Astrocyte (in vitro differentiated cells and primary cell): ENCODE results near the gene DMXL2. TPM values are rescaled to one million over a fixed set of nuclear protein-coding genes. Genes with fewer than 3 reads are reported as not detected.

ENCODE experiments used
- DNase-seq: peaks from one replicate; pipeline ENCODE4 v3.0.0-alpha.2; 2010; ENCODE audit warnings: low read depth
- FAIRE-seq: peaks from 2 replicates; lab custom pipeline; 2011; peaks lifted over from hg19 to GRCh38; lab: Jason Lieb, UNC
- H2AFZ ChIP-seq: 2 replicates; pipeline ENCODE4 v1.6.0; 2012; ENCODE audit warnings: low read depth, low read length, inconsistent platforms
- H3K27ac ChIP-seq: 2 replicates; pipeline ENCODE4 v1.5.1; 2011; ENCODE audit warnings: low read depth, low read length, inconsistent platforms
- H3K27me3 ChIP-seq: 2 replicates; pipeline ENCODE4 v1.6.0; 2011; ENCODE audit warnings: low read length, inconsistent platforms; ENCODE audit not compliant: insufficient read depth
- H3K36me3 ChIP-seq: 2 replicates; pipeline ENCODE4 v1.5.1; 2011; ENCODE audit warnings: low read length, inconsistent platforms; ENCODE audit not compliant: insufficient read depth
- H3K4me1 ChIP-seq: 2 replicates; pipeline ENCODE4 v1.5.1; 2011; ENCODE audit warnings: low read length, inconsistent platforms; ENCODE audit not compliant: insufficient read depth
- H3K4me2 ChIP-seq: 2 replicates; pipeline ENCODE4 v1.6.0; 2012; ENCODE audit warnings: low read length, inconsistent platforms
- H3K4me3 ChIP-seq: 2 replicates; pipeline ENCODE4 v1.5.1; 2011; ENCODE audit warnings: low read depth, mild to moderate bottlenecking, low read length, inconsistent platforms; ENCODE audit not compliant: insufficient read depth
- H3K79me2 ChIP-seq: 2 replicates; pipeline ENCODE4 v1.6.0; 2012; ENCODE audit warnings: mild to moderate bottlenecking, low read length, inconsistent platforms; ENCODE audit not compliant: insufficient read depth
- H3K9ac ChIP-seq: 2 replicates; pipeline ENCODE4 v1.6.0; 2012; ENCODE audit warnings: mild to moderate bottlenecking, low read length, inconsistent platforms
- H3K9me3 ChIP-seq: 2 replicates; pipeline ENCODE4 v1.5.1; 2012; ENCODE audit warnings: low read depth, mild to moderate bottlenecking, low read length, inconsistent platforms; ENCODE audit not compliant: insufficient read depth
- H4K20me1 ChIP-seq: 2 replicates; pipeline ENCODE4 v1.6.0; 2012; ENCODE audit warnings: low read length, inconsistent platforms; ENCODE audit not compliant: insufficient read depth
- H3K27ac Mint-ChIP-seq: one replicate; pipeline ENCODE4 v1.8.0; 2021; ENCODE audit warnings: mild to moderate bottlenecking, mixed read lengths; ENCODE audit not compliant: unreplicated experiment
- H3K27me3 Mint-ChIP-seq: one replicate; pipeline ENCODE4 v1.8.0; 2021; ENCODE audit warnings: low read depth, mixed read lengths; ENCODE audit not compliant: unreplicated experiment
- H3K36me3 Mint-ChIP-seq: one replicate; pipeline ENCODE4 v1.8.0; 2021; ENCODE audit warnings: low read depth, mixed read lengths; ENCODE audit not compliant: unreplicated experiment
- H3K4me1 Mint-ChIP-seq: one replicate; pipeline ENCODE4 v1.8.0; 2021; ENCODE audit warnings: low read depth, mixed read lengths; ENCODE audit not compliant: unreplicated experiment
- H3K4me3 Mint-ChIP-seq: one replicate; pipeline ENCODE4 v1.8.0; 2021; ENCODE audit warnings: mild to moderate bottlenecking, moderate library complexity, mixed read lengths; ENCODE audit not compliant: unreplicated experiment
- H3K9me3 Mint-ChIP-seq: one replicate; pipeline ENCODE4 v1.8.0; 2021; ENCODE audit warnings: mild to moderate bottlenecking, mixed read lengths; ENCODE audit not compliant: unreplicated experiment
- EZH2 ChIP-seq: IDR thresholded peaks from 2 replicates; pipeline ENCODE4 v1.6.1; 2012; ENCODE audit warnings: mild to moderate bottlenecking, low read length, inconsistent platforms; ENCODE audit not compliant: insufficient read depth
- total RNA-seq: library from RNA; stranded (reverse); gene quantifications from 2 replicates; pipeline ENCODE4 v1.2.1, GENCODE V29; 2021
- TF ChIP-seq, protein P1 (sequence below): IDR thresholded peaks from 2 replicates; pipeline ENCODE4 v1.5.1; 2011; ENCODE audit warnings: low read depth, mild to moderate bottlenecking, inconsistent platforms, low read length, moderate library complexity; ENCODE audit not compliant: insufficient read depth

Gene DMXL2
- total RNA-seq, 1 donor from 2014 or later, result 19.0 TPM

GRCh38 chr15:51483985-51484384 lies 138.6 kb downstream of the DMXL2 start:
- no peak for FAIRE-seq
- H3K36me3 Mint-ChIP-seq, result peaks cover 23% of the 10 kb centered on the region
- no peaks in the 10 kb centered on the region for H3K4me1 Mint-ChIP-seq
- H3K36me3 ChIP-seq, result no peaks in the 10 kb centered on the region
- H3K4me1 ChIP-seq, result no peaks in the 10 kb centered on the region
- DNase-seq, result no peak
- no peak overlapping the region for H3K4me2 ChIP-seq
- no peaks in the 10 kb centered on the region for H3K27me3 Mint-ChIP-seq
- H3K9me3 ChIP-seq, result peaks cover 3% of the 10 kb centered on the region
- H2AFZ ChIP-seq, result no peak overlapping the region
- H3K27ac ChIP-seq, result no peak overlapping the region
- H3K27ac Mint-ChIP-seq, result no peak overlapping the region
- H3K4me3 ChIP-seq, result no peak overlapping the region
- H3K9ac ChIP-seq, result no peak overlapping the region
- H3K4me3 Mint-ChIP-seq, result no peak overlapping the region
- TF ChIP-seq EZH2, result no peak
- TF ChIP-seq, protein P1, sequence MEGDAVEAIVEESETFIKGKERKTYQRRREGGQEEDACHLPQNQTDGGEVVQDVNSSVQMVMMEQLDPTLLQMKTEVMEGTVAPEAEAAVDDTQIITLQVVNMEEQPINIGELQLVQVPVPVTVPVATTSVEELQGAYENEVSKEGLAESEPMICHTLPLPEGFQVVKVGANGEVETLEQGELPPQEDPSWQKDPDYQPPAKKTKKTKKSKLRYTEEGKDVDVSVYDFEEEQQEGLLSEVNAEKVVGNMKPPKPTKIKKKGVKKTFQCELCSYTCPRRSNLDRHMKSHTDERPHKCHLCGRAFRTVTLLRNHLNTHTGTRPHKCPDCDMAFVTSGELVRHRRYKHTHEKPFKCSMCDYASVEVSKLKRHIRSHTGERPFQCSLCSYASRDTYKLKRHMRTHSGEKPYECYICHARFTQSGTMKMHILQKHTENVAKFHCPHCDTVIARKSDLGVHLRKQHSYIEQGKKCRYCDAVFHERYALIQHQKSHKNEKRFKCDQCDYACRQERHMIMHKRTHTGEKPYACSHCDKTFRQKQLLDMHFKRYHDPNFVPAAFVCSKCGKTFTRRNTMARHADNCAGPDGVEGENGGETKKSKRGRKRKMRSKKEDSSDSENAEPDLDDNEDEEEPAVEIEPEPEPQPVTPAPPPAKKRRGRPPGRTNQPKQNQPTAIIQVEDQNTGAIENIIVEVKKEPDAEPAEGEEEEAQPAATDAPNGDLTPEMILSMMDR, result no peak
- no peaks in the 10 kb centered on the region for H3K27me3 ChIP-seq
- no peaks in the 10 kb centered on the region for H3K79me2 ChIP-seq
- no peaks in the 10 kb centered on the region for H4K20me1 ChIP-seq
- peaks cover 18% of the 10 kb centered on the region for H3K9me3 Mint-ChIP-seq

DNA sequence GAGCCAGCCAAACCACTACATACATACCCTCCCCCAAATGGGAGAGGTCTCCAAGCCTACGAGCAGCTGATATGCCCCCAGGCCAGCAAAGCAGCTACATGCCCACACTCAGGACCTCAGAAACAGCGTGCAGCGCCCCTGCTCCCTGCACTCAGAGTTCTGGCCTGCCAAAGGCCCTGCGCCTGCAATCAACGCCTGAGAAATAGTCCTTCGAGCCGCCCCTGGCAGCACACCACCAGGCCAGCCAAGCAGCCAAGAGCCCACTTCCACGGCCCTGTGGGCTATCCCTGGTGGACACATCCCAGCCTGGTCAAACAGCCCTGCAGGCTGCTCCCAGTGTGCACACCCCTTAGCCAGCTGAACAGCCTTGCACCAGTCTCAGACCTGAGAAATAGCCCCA lies 139.1 kb downstream of the DMXL2 start:
- TF ChIP-seq EZH2, result no peak
- TF ChIP-seq, protein P1, result no peak
- H3K27me3 ChIP-seq, result no peaks in the 10 kb centered on the region
- no peak overlapping the region for H3K4me3 ChIP-seq
- Mint-ChIP-seq H3K27ac (no peak overlapping the region), H3K4me1 (no peaks in the 10 kb centered on the region), H3K27me3 (no peaks in the 10 kb centered on the region), H3K36me3 (peaks cover 23% of the 10 kb centered on the region), H3K9me3 (peaks cover 18% of the 10 kb centered on the region), H3K4me3 (no peak overlapping the region)
- H3K4me1 ChIP-seq, result no peaks in the 10 kb centered on the region
- no peaks in the 10 kb centered on the region for H3K79me2 ChIP-seq
- H2AFZ ChIP-seq, result no peak overlapping the region
- no peaks in the 10 kb centered on the region for H3K36me3 ChIP-seq
- H4K20me1 ChIP-seq, result no peaks in the 10 kb centered on the region
- FAIRE-seq, result no peak
- no peak overlapping the region for H3K9ac ChIP-seq
- no peak overlapping the region for H3K27ac ChIP-seq
- H3K9me3 ChIP-seq, result peaks cover 3% of the 10 kb centered on the region
- no peak for DNase-seq
- no peak overlapping the region for H3K4me2 ChIP-seq

GRCh38 chr15:51475736-51476135 lies 146.8 kb downstream of the DMXL2 start:
- Histone ChIP-seq H3K79me2 (no peaks in the 10 kb centered on the region), H3K27ac (no peak overlapping the region), H3K9me3 (no peaks in the 10 kb centered on the region), H3K27me3 (no peaks in the 10 kb centered on the region), H3K4me1 (no peaks in the 10 kb centered on the region), H3K4me3 (no peak overlapping the region), H3K9ac (no peak overlapping the region), H4K20me1 (no peaks in the 10 kb centered on the region), H2AFZ (no peak overlapping the region), H3K36me3 (no peaks in the 10 kb centered on the region), H3K4me2 (no peak overlapping the region)
- H3K4me3 Mint-ChIP-seq, result no peak overlapping the region
- no peaks in the 10 kb centered on the region for H3K9me3 Mint-ChIP-seq
- DNase-seq (no peak), FAIRE-seq (no peak)
- peaks cover 5% of the 10 kb centered on the region for H3K36me3 Mint-ChIP-seq
- no peak overlapping the region for H3K27ac Mint-ChIP-seq
- no peaks in the 10 kb centered on the region for H3K4me1 Mint-ChIP-seq
- TF ChIP-seq, protein P1, result no peak
- TF ChIP-seq EZH2, result no peak
- H3K27me3 Mint-ChIP-seq, result no peaks in the 10 kb centered on the region
